ENCODE measurements around the gene POLR2E. TPM values are rescaled to one million over a fixed set of nuclear protein-coding genes. Genes with fewer than 3 reads are reported as not detected.

The POLR2E gene
- total RNA-seq, 4 donors from 2014 or later, result 84.1 to 142 (median 111) TPM

GRCh38 chr19:1139126-1139525 lies 44.0 kb upstream of the POLR2E start:
- Histone ChIP-seq H3K4me1 (peaks cover 18% of the 10 kb centered on the region), H3K36me3 (peaks cover 53% of the 10 kb centered on the region)
- WGBS, result 90% methylated on average over 15 of the region's 15 CpGs

GRCh38 chr19:1138121-1138520 lies 42.9 kb upstream of the POLR2E start:
- H3K27me3 ChIP-seq, result no peaks in the 10 kb centered on the region
- no peaks in the 10 kb centered on the region for H3K9me3 ChIP-seq
- no peak overlapping the region for H3K27ac ChIP-seq
- H3K36me3 ChIP-seq, result peaks cover 43% of the 10 kb centered on the region
- 87% methylated on average over 7 of the region's 11 CpGs for WGBS
- no peak for DNase-seq (ENCODE audit: low spot score in 2 of 2)
- peaks cover 28% of the 10 kb centered on the region for H3K4me1 ChIP-seq
- no peak overlapping the region for H3K4me3 ChIP-seq
- no peak for TF ChIP-seq POLR2AphosphoS5 (IDR thresholded peaks at IDR 0.05)
- TF ChIP-seq POLR2A (IDR thresholded peaks at IDR 0.05), result no peak
- no peak for TF ChIP-seq EP300 (IDR thresholded peaks at IDR 0.05)
- no peak for TF ChIP-seq CTCF (IDR thresholded peaks at IDR 0.05)

More at GRCh38 chr19:1139126-1139525, 44.0 kb upstream of the POLR2E start:
- TF ChIP-seq POLR2A (IDR thresholded peaks at IDR 0.05) (no peak), CTCF (IDR thresholded peaks at IDR 0.05) (no peak), POLR2AphosphoS5 (IDR thresholded peaks at IDR 0.05) (no peak), EP300 (IDR thresholded peaks at IDR 0.05) (no peak)
- H3K4me3 ChIP-seq, result no peak overlapping the region
- no peaks in the 10 kb centered on the region for H3K9me3 ChIP-seq
- no peak overlapping the region for H3K27ac ChIP-seq
- H3K27me3 ChIP-seq, result no peaks in the 10 kb centered on the region
- no peak for DNase-seq (ENCODE audit: low spot score in 2 of 2)

GRCh38 chr19:1136621-1137317 lies 41.6 kb upstream of the POLR2E start:
- no peak for TF ChIP-seq POLR2A (IDR thresholded peaks at IDR 0.05)
- Histone ChIP-seq H3K36me3 (peaks cover 34% of the 10 kb centered on the region), H3K27ac (peak overlapping the region; percentile 57), H3K27me3 (no peaks in the 10 kb centered on the region), H3K4me1 (peaks cover 42% of the 10 kb centered on the region), H3K4me3 (no peak overlapping the region), H3K9me3 (no peaks in the 10 kb centered on the region)
- DNase-seq (ENCODE audit: low spot score in 2 of 2), result no peak
- 74% methylated on average over 10 of the region's 25 CpGs for WGBS

GRCh38 chr19:1136201-1136600 lies 41.0 kb upstream of the POLR2E start:
- peak overlapping the region; percentile 57 for H3K27ac ChIP-seq
- no peaks in the 10 kb centered on the region for H3K9me3 ChIP-seq
- TF ChIP-seq CTCF (IDR thresholded peaks at IDR 0.05) (no peak), EP300 (IDR thresholded peaks at IDR 0.05) (no peak), POLR2A (IDR thresholded peaks at IDR 0.05) (no peak)
- WGBS, result 57% methylated on average over 3 of the region's 12 CpGs
- H3K36me3 ChIP-seq, result peaks cover 34% of the 10 kb centered on the region
- H3K4me1 ChIP-seq, result peaks cover 48% of the 10 kb centered on the region
- no peak overlapping the region for H3K4me3 ChIP-seq
- no peaks in the 10 kb centered on the region for H3K27me3 ChIP-seq
- no peak for DNase-seq (ENCODE audit: low spot score in 2 of 2)

- H3K27ac ChIP-seq, result peak overlapping the region; percentile 57
- H3K36me3 ChIP-seq, result peaks cover 29% of the 10 kb centered on the region
- no peaks in the 10 kb centered on the region for H3K27me3 ChIP-seq
- 86% methylated on average over 15 of the region's 17 CpGs for WGBS
- peaks cover 55% of the 10 kb centered on the region for H3K4me1 ChIP-seq
- no peaks in the 10 kb centered on the region for H3K9me3 ChIP-seq
- no peak overlapping the region for H3K4me3 ChIP-seq
- DNase-seq (ENCODE audit: low spot score in 2 of 2), result no peak
- TF ChIP-seq POLR2AphosphoS5 (IDR thresholded peaks at IDR 0.05) (no peak), EP300 (IDR thresholded peaks at IDR 0.05) (no peak), POLR2A (IDR thresholded peaks at IDR 0.05) (no peak), CTCF (IDR thresholded peaks at IDR 0.05) (no peak)
Observed at GRCh38 chr19:1135454-1135853, 40.3 kb upstream of the POLR2E start.
